Measurements from ENCODE around the gene STX1B.
A peak's percentile ranks its signal among the peaks of the same experiment; 100 is the strongest.

STX1B gene

GRCh38 chr16:30961384-30961783 lies 49.1 kb downstream of the STX1B start:
- TF ChIP-seq ZFX (IDR thresholded peaks at IDR 0.05) (no peak), CTCF (conservative IDR thresholded peaks at IDR 0.05) (no peak)

GRCh38 chr16:30958175-30959079 lies 52.0 kb downstream of the STX1B start:
- TF ChIP-seq ZFX (IDR thresholded peaks at IDR 0.05) (no peak), CTCF (conservative IDR thresholded peaks at IDR 0.05) (no peak)
- H3K27ac ChIP-seq, result peak overlapping the region; percentile 97

More at GRCh38 chr16:30961384-30961783, 49.1 kb downstream of the STX1B start:
- no peak overlapping the region for H3K27ac ChIP-seq

- peak within 1 kb of the TSS; percentile 97 for H3K27ac ChIP-seq
- TF ChIP-seq ZFX (IDR thresholded peaks at IDR 0.05), result peak; percentile 39; the same call in 1 of the 2 replicates
- no peak for TF ChIP-seq CTCF (conservative IDR thresholded peaks at IDR 0.05)
Observed at GRCh38 chr16:30957456-30958174, 52.8 kb downstream of the STX1B start, which contains the start of gene SETD1A. TSS of gene SETD1A (plus strand) at chr16:30957754. CDS start at chr16:30958732, 978 bp downstream.

- TF ChIP-seq CTCF (conservative IDR thresholded peaks at IDR 0.05) (peak; percentile 43), ZFX (IDR thresholded peaks at IDR 0.05) (no peak)
- peak overlapping the region; percentile 97 for H3K27ac ChIP-seq
Observed at GRCh38 chr16:30956601-30957455, 53.6 kb downstream of the STX1B start.

- H3K27ac ChIP-seq, result no peak overlapping the region
- no peak for TF ChIP-seq ZFX (IDR thresholded peaks at IDR 0.05)
Observed at GRCh38 chr16:30954993-30955392, 55.4 kb downstream of the STX1B start.

- no peak overlapping the region; the same call in 1 of the 2 replicates for H3K27ac ChIP-seq
Observed at GRCh38 chr16:30953511-30954124, 56.8 kb downstream of the STX1B start.

More at GRCh38 chr16:30953511-30954124, 56.8 kb downstream of the STX1B start:
- TF ChIP-seq ZFX (IDR thresholded peaks at IDR 0.05), result no peak
- peak; percentile 73 for TF ChIP-seq CTCF (conservative IDR thresholded peaks at IDR 0.05)

Measured in C4-2B (cell line).